Stimulated activated CD8-positive, alpha-beta memory T cell treated with anti-CD3 and anti-CD28 coated beads, Interleukin-15, amount 100 ng/mL, for 48 hours (primary cell): ENCODE data around the gene GPATCH2L.

ENCODE experiments used
- DNase-seq, 2 donors: peaks; one replicate each; pipeline ENCODE4 v3.0.0-alpha.2; 2020; ENCODE audit warnings: low read depth in 2 of 2

Gene GPATCH2L

GRCh38 chr14:76257111-76257803 lies 105.5 kb downstream of the GPATCH2L start:
- DNase-seq = no peak

- DNase-seq = no peak
Measured at GRCh38 chr14:76257842-76258397, 106.2 kb downstream of the GPATCH2L start.

GRCh38 chr14:76259029-76259735 lies 107.5 kb downstream of the GPATCH2L start:
- DNase-seq = no peak

DNA sequence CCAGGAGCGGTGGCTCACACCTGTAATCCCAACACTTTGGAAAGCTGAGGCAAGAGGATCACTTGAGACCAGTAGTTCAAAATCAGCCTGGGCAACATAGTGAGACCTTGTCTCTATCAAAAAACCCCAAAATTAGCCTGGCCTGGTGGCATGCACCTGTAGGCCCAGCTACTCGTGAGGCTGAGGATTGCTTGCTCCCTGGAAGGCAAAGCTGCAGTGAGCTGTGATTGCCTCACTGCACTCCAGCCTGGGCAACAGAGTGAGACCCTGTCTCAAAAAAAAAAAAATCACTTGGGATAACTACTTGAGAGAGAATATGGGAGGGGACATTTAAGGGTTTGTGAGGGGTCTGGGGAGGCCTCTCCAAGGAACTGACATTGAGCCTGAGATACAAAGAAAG lies 109.0 kb downstream of the GPATCH2L start:
- no peak for DNase-seq

- no peak for DNase-seq
Measured at GRCh38 chr14:76261371-76261811, 109.7 kb downstream of the GPATCH2L start.

GRCh38 chr14:76262641-76263040 lies 110.9 kb downstream of the GPATCH2L start:
- DNase-seq = no peak
